Breast epithelium (tissue), 4 donors: ENCODE results near the gene PAQR4. TPM values are rescaled to one million over a fixed set of nuclear protein-coding genes. Genes with fewer than 3 reads are reported as not detected.
A peak's percentile ranks its signal among the peaks of the same experiment; 100 is the strongest.

Experiments
- DNase-seq, 2 donors: peaks; one replicate each; pipeline ENCODE4 v3.0.0-alpha.2; 2019; ENCODE audit warnings: low spot score in 2 of 2
- H3K27ac ChIP-seq, 2 donors: fragments of 200-600 bp; sonication (generic) in 1 of 2; one replicate each; pipeline ENCODE4 v1.5.1; 2016 to 2019; ENCODE audit warnings: mild to moderate bottlenecking in 1 of 2
- H3K27me3 ChIP-seq, 2 donors: fragments of 200-600 bp; sonication (generic) in 1 of 2; one replicate each; pipeline versions ENCODE4 v1.5.1 to v1.6.0; 2017 to 2019; ENCODE audit warnings: control low read depth in 1 of 2, mild to moderate bottlenecking in 1 of 2
- H3K36me3 ChIP-seq: fragments of 200-600 bp; one replicate; pipeline ENCODE4 v1.5.1; 2019
- H3K4me1 ChIP-seq, 2 donors: fragments of 200-600 bp; sonication (generic); one replicate each; pipeline ENCODE4 v1.5.1; 2016 to 2019; ENCODE audit warnings: control low read depth in 1 of 2
- H3K4me3 ChIP-seq, 3 donors: fragments of 200-600 bp; sonication (generic); 1 replicate in 2 of 3; 2 replicates in 1 of 3; pipeline ENCODE4 v1.5.1; 2016 to 2019; ENCODE audit warnings: mild to moderate bottlenecking in 3 of 3, moderate library complexity in 2 of 3
- H3K9me3 ChIP-seq, 2 donors: fragments of 200-600 bp; sonication (generic) in 1 of 2; one replicate each; pipeline ENCODE4 v1.5.1; 2016 to 2019; ENCODE audit warnings: control low read depth in 1 of 2
- CTCF ChIP-seq, 3 donors: fragments of 450-650 bp; IDR thresholded peaks; one replicate each; pipeline ENCODE4 v1.5.1; 2016 to 2017; ENCODE audit warnings: antibody characterized with exemption in 3 of 3, mild to moderate bottlenecking in 3 of 3, moderate library complexity in 3 of 3
- POLR2A ChIP-seq: fragments of 450-650 bp; IDR thresholded peaks from one replicate; pipeline ENCODE4 v1.6.1; 2016; ENCODE audit warnings: antibody characterized with exemption, mild to moderate bottlenecking, moderate library complexity
- POLR2AphosphoS5 ChIP-seq, 3 donors: sonication (generic); formaldehyde crosslinking; IDR thresholded peaks; one replicate each; pipeline ENCODE4 v1.6.1; 2017; ENCODE audit warnings: antibody characterized with exemption in 3 of 3
- intact Hi-C: fragments of 100-400 bp; cut with DNase I; formaldehyde crosslinking; loops from one replicate; pipeline ENCODE4 v1.15.1; 2023; ENCODE audit warnings: low total_unique reads
- total RNA-seq, 3 donors: library from RNA; depleted of rRNA; stranded (reverse); fragments of >200 nt; gene quantifications; one replicate each; pipeline ENCODE4 v1.1.0, GENCODE V29; 2016

Gene PAQR4
- total RNA-seq, 3 donors from 2014 or later: 2.0 to 4.0 (median 3.7) TPM

GRCh38 chr16:2991566-2992261, 22.6 kb downstream of the PAQR4 start:
- TF ChIP-seq POLR2AphosphoS5 (IDR thresholded peaks at IDR 0.05) (no peak), POLR2A (no peak), CTCF (IDR thresholded peaks at IDR 0.05) (no peak)
- Histone ChIP-seq H3K9me3 (no peaks in the 10 kb centered on the region), H3K36me3 (no peaks in the 10 kb centered on the region), H3K4me1 (no peaks in the 10 kb centered on the region), H3K27me3 (peaks cover 0 to 3% of the 10 kb centered on the region in 2 donors), H3K27ac (no peak overlapping the region), H3K4me3 (no peak overlapping the region)
- DNase-seq: no peak
- intact Hi-C loops: no loop called here

- no peaks in the 10 kb centered on the region for H3K4me1 ChIP-seq
- DNase-seq: peak in 1 of 2 donors; percentile 51
- no peak overlapping the region for H3K4me3 ChIP-seq
- H3K9me3 ChIP-seq: no peaks in the 10 kb centered on the region
- H3K27me3 ChIP-seq: peaks cover 0 to 3% of the 10 kb centered on the region in 2 donors
- intact Hi-C loops: no loop called here
- peak overlapping the region in 1 of 2 donors; percentile 21 for H3K27ac ChIP-seq
- H3K36me3 ChIP-seq: no peaks in the 10 kb centered on the region
- TF ChIP-seq CTCF (IDR thresholded peaks at IDR 0.05) (no peak), POLR2AphosphoS5 (IDR thresholded peaks at IDR 0.05) (no peak), POLR2A (no peak)
Observed at GRCh38 chr16:2992383-2993081, 23.4 kb downstream of the PAQR4 start.

- no peak for DNase-seq
- intact Hi-C loops: no loop called here
- no peaks in the 10 kb centered on the region for H3K27me3 ChIP-seq
Observed at GRCh38 chr16:2996298-2996697, 27.1 kb downstream of the PAQR4 start.

GRCh38 chr16:2999929-3000328, 30.8 kb downstream of the PAQR4 start:
- no peak overlapping the region for H3K27ac ChIP-seq
- no peaks in the 10 kb centered on the region for H3K4me1 ChIP-seq
- no peaks in the 10 kb centered on the region for H3K36me3 ChIP-seq
- no peaks in the 10 kb centered on the region for H3K27me3 ChIP-seq
- DNase-seq: no peak
- intact Hi-C loops: no loop called here
- no peaks in the 10 kb centered on the region for H3K9me3 ChIP-seq
- H3K4me3 ChIP-seq: no peak overlapping the region
- TF ChIP-seq POLR2AphosphoS5 (IDR thresholded peaks at IDR 0.05) (no peak), POLR2A (no peak), CTCF (IDR thresholded peaks at IDR 0.05) (no peak)

More at GRCh38 chr16:2996298-2996697, 27.1 kb downstream of the PAQR4 start:
- H3K4me3 ChIP-seq: no peak overlapping the region
- no peaks in the 10 kb centered on the region for H3K4me1 ChIP-seq
- TF ChIP-seq POLR2AphosphoS5 (IDR thresholded peaks at IDR 0.05) (no peak), CTCF (IDR thresholded peaks at IDR 0.05) (no peak), POLR2A (no peak)
- no peaks in the 10 kb centered on the region for H3K9me3 ChIP-seq
- no peak overlapping the region for H3K27ac ChIP-seq
- H3K36me3 ChIP-seq: no peaks in the 10 kb centered on the region

- TF ChIP-seq CTCF (IDR thresholded peaks at IDR 0.05) (no peak), POLR2A (no peak), POLR2AphosphoS5 (IDR thresholded peaks at IDR 0.05) (no peak)
Observed at GRCh38 chr16:3000540-3000939, 31.4 kb downstream of the PAQR4 start.

More at GRCh38 chr16:3000540-3000939, 31.4 kb downstream of the PAQR4 start:
- DNase-seq: no peak
- H3K9me3 ChIP-seq: no peaks in the 10 kb centered on the region
- H3K27ac ChIP-seq: no peak overlapping the region
- no peaks in the 10 kb centered on the region for H3K27me3 ChIP-seq
- intact Hi-C loops: no loop called here
- H3K4me1 ChIP-seq: no peaks in the 10 kb centered on the region
- H3K36me3 ChIP-seq: no peaks in the 10 kb centered on the region
- no peak overlapping the region for H3K4me3 ChIP-seq
